Central memory CD8-positive, alpha-beta T cell (primary cell): ENCODE data around the gene CASK.
A peak's percentile ranks its signal among the peaks of the same experiment; 100 is the strongest.

Experiments
- ATAC-seq: fragments of 150-1000 bp; cut with Tn5 transposase; replicated peaks from 2 replicates; pipeline ENCODE4 v1.10.0; 2022; ENCODE audit warnings: mild to moderate bottlenecking, moderate FRiP score, moderate number of reproducible peaks; ENCODE audit not compliant: poor library complexity, severe bottlenecking; ENCODE audit errors: extremely low read depth
- DNase-seq, 2 donors: peaks; one replicate each; pipeline ENCODE4 v3.0.0; 2021; ENCODE audit warnings: low spot score in 2 of 2
- H3K27ac Mint-ChIP-seq: one replicate; pipeline ENCODE4 v1.8.0; 2022; ENCODE audit warnings: low read depth, mild to moderate bottlenecking, moderate library complexity, mixed read lengths
- H3K27me3 Mint-ChIP-seq: one replicate; pipeline ENCODE4 v1.8.0; 2022; ENCODE audit warnings: mixed read lengths
- H3K36me3 Mint-ChIP-seq: one replicate; pipeline ENCODE4 v1.8.0; 2022; ENCODE audit warnings: mild to moderate bottlenecking, moderate library complexity, mixed read lengths; ENCODE audit not compliant: insufficient read depth
- H3K4me1 Mint-ChIP-seq: one replicate; pipeline ENCODE4 v1.8.0; 2022; ENCODE audit warnings: mixed read lengths
- H3K4me3 Mint-ChIP-seq: one replicate; pipeline ENCODE4 v1.8.0; 2022; ENCODE audit warnings: mild to moderate bottlenecking, moderate library complexity, mixed read lengths
- H3K9me3 Mint-ChIP-seq: one replicate; pipeline ENCODE4 v1.8.0; 2022; ENCODE audit warnings: mixed read lengths

CASK gene

GRCh38 chrX:41923211-41923977, at the start of gene CASK:
Gene CASK, minus strand, starts transcription at chrX:41923554. Its CDS starts 566 bp downstream, at chrX:41922988.
- peak within 1 kb of the TSS; percentile 86 for H3K27ac Mint-ChIP-seq
- DNase-seq (peak; percentile 61 to 80), ATAC-seq (peak; percentile 65)
- H3K36me3 Mint-ChIP-seq, result peaks cover 14% of the 10 kb centered on the region
- H3K9me3 Mint-ChIP-seq, result no peaks in the 10 kb centered on the region
- H3K4me1 Mint-ChIP-seq, result peaks cover 28% of the 10 kb centered on the region
- no peaks in the 10 kb centered on the region for H3K27me3 Mint-ChIP-seq
- H3K4me3 Mint-ChIP-seq, result peak within 1 kb of the TSS; percentile 88

- H3K27me3 Mint-ChIP-seq, result no peaks in the 10 kb centered on the region
- no peak overlapping the region for H3K27ac Mint-ChIP-seq
- no peaks in the 10 kb centered on the region for H3K36me3 Mint-ChIP-seq
- no peaks in the 10 kb centered on the region for H3K9me3 Mint-ChIP-seq
- ATAC-seq (no peak), DNase-seq (no peak)
- H3K4me3 Mint-ChIP-seq, result no peak overlapping the region
- H3K4me1 Mint-ChIP-seq, result no peaks in the 10 kb centered on the region
Observed at GRCh38 chrX:41971346-41971745, 48.0 kb upstream of the CASK start.

- no peak overlapping the region for H3K27ac Mint-ChIP-seq
- H3K36me3 Mint-ChIP-seq, result no peaks in the 10 kb centered on the region
Observed at GRCh38 chrX:41970419-41970818, 47.1 kb upstream of the CASK start.

GRCh38 chrX:41963348-41963747, 40.0 kb upstream of the CASK start:
- Mint-ChIP-seq H3K4me1 (no peaks in the 10 kb centered on the region), H3K36me3 (no peaks in the 10 kb centered on the region), H3K27me3 (no peaks in the 10 kb centered on the region), H3K27ac (peak overlapping the region; percentile 38), H3K9me3 (no peaks in the 10 kb centered on the region), H3K4me3 (no peak overlapping the region)
- ATAC-seq, result no peak
- no peak for DNase-seq

More at GRCh38 chrX:41970419-41970818, 47.1 kb upstream of the CASK start:
- Mint-ChIP-seq H3K4me3 (no peak overlapping the region), H3K4me1 (no peaks in the 10 kb centered on the region), H3K27me3 (no peaks in the 10 kb centered on the region), H3K9me3 (no peaks in the 10 kb centered on the region)
- ATAC-seq (no peak), DNase-seq (no peak)

- ATAC-seq, result no peak
- no peaks in the 10 kb centered on the region for H3K9me3 Mint-ChIP-seq
- no peaks in the 10 kb centered on the region for H3K27me3 Mint-ChIP-seq
- no peak overlapping the region for H3K4me3 Mint-ChIP-seq
- no peak for DNase-seq
- H3K27ac Mint-ChIP-seq, result no peak overlapping the region
- H3K4me1 Mint-ChIP-seq, result no peaks in the 10 kb centered on the region
- H3K36me3 Mint-ChIP-seq, result no peaks in the 10 kb centered on the region
Observed at GRCh38 chrX:41960142-41960541, 36.8 kb upstream of the CASK start.

GRCh38 chrX:41958861-41959260, 35.5 kb upstream of the CASK start:
- no peaks in the 10 kb centered on the region for H3K36me3 Mint-ChIP-seq
- no peak overlapping the region for H3K27ac Mint-ChIP-seq
- H3K4me3 Mint-ChIP-seq, result no peak overlapping the region
- no peaks in the 10 kb centered on the region for H3K27me3 Mint-ChIP-seq
- H3K9me3 Mint-ChIP-seq, result no peaks in the 10 kb centered on the region
- no peak for DNase-seq
- ATAC-seq, result no peak
- no peaks in the 10 kb centered on the region for H3K4me1 Mint-ChIP-seq

- H3K4me3 Mint-ChIP-seq, result no peak overlapping the region
- H3K27me3 Mint-ChIP-seq, result no peaks in the 10 kb centered on the region
- H3K9me3 Mint-ChIP-seq, result no peaks in the 10 kb centered on the region
- H3K27ac Mint-ChIP-seq, result no peak overlapping the region
- DNase-seq (no peak), ATAC-seq (no peak)
- H3K36me3 Mint-ChIP-seq, result no peaks in the 10 kb centered on the region
- H3K4me1 Mint-ChIP-seq, result no peaks in the 10 kb centered on the region
Observed at GRCh38 chrX:41956027-41956426, 32.7 kb upstream of the CASK start.

- Mint-ChIP-seq H3K4me1 (no peaks in the 10 kb centered on the region), H3K27ac (no peak overlapping the region), H3K27me3 (no peaks in the 10 kb centered on the region)
Observed at GRCh38 chrX:41952102-41952501, 28.7 kb upstream of the CASK start.

GRCh38 chrX:41946989-41947612, 23.7 kb upstream of the CASK start:
- H3K27ac Mint-ChIP-seq, result no peak overlapping the region

More at GRCh38 chrX:41952102-41952501, 28.7 kb upstream of the CASK start:
- no peaks in the 10 kb centered on the region for H3K9me3 Mint-ChIP-seq
- no peak overlapping the region for H3K4me3 Mint-ChIP-seq
- ATAC-seq (no peak), DNase-seq (no peak)
- H3K36me3 Mint-ChIP-seq, result no peaks in the 10 kb centered on the region

GRCh38 chrX:41946235-41946634, 22.9 kb upstream of the CASK start:
- Mint-ChIP-seq H3K4me1 (no peaks in the 10 kb centered on the region), H3K27me3 (no peaks in the 10 kb centered on the region), H3K27ac (no peak overlapping the region), H3K9me3 (no peaks in the 10 kb centered on the region), H3K4me3 (no peak overlapping the region), H3K36me3 (no peaks in the 10 kb centered on the region)
- ATAC-seq, result no peak
- no peak for DNase-seq

More at GRCh38 chrX:41946989-41947612, 23.7 kb upstream of the CASK start:
- ATAC-seq (no peak), DNase-seq (no peak)
- no peaks in the 10 kb centered on the region for H3K4me1 Mint-ChIP-seq
- no peaks in the 10 kb centered on the region for H3K9me3 Mint-ChIP-seq
- H3K36me3 Mint-ChIP-seq, result no peaks in the 10 kb centered on the region
- no peaks in the 10 kb centered on the region for H3K27me3 Mint-ChIP-seq
- H3K4me3 Mint-ChIP-seq, result no peak overlapping the region

GRCh38 chrX:41935832-41936231, 12.5 kb upstream of the CASK start:
- peaks cover 4% of the 10 kb centered on the region for H3K36me3 Mint-ChIP-seq
- no peak overlapping the region for H3K27ac Mint-ChIP-seq
- DNase-seq (no peak), ATAC-seq (no peak)
- H3K27me3 Mint-ChIP-seq, result no peaks in the 10 kb centered on the region
- H3K4me1 Mint-ChIP-seq, result peaks cover 30% of the 10 kb centered on the region
- H3K4me3 Mint-ChIP-seq, result no peak overlapping the region
- no peaks in the 10 kb centered on the region for H3K9me3 Mint-ChIP-seq

- peak; percentile 79 for ATAC-seq
- H3K4me3 Mint-ChIP-seq, result no peak overlapping the region
- no peaks in the 10 kb centered on the region for H3K9me3 Mint-ChIP-seq
Observed at GRCh38 chrX:41933546-41933945, 10.2 kb upstream of the CASK start.

GRCh38 chrX:41932885-41933284, 9.5 kb upstream of the CASK start:
- peaks cover 4% of the 10 kb centered on the region for H3K36me3 Mint-ChIP-seq
- peaks cover 22% of the 10 kb centered on the region for H3K4me1 Mint-ChIP-seq
- H3K27me3 Mint-ChIP-seq, result no peaks in the 10 kb centered on the region
- H3K4me3 Mint-ChIP-seq, result peak overlapping the region; percentile 70
- ATAC-seq (peak; percentile 68), DNase-seq (no peak)
- H3K27ac Mint-ChIP-seq, result peak overlapping the region; percentile 78
- H3K9me3 Mint-ChIP-seq, result no peaks in the 10 kb centered on the region

More at GRCh38 chrX:41933546-41933945, 10.2 kb upstream of the CASK start:
- Mint-ChIP-seq H3K4me1 (peaks cover 28% of the 10 kb centered on the region), H3K27me3 (no peaks in the 10 kb centered on the region), H3K27ac (peak overlapping the region; percentile 6), H3K36me3 (peaks cover 4% of the 10 kb centered on the region)
- peak in 1 of 2 donors; percentile 9 for DNase-seq
